ENCODE results near the gene PKP3.
"Not testable (repeated sequence)": the region's sequence is repeated elsewhere in the genome, so short reads cannot be mapped to it uniquely, and the experiment has no call there.

Gene PKP3, protein sequence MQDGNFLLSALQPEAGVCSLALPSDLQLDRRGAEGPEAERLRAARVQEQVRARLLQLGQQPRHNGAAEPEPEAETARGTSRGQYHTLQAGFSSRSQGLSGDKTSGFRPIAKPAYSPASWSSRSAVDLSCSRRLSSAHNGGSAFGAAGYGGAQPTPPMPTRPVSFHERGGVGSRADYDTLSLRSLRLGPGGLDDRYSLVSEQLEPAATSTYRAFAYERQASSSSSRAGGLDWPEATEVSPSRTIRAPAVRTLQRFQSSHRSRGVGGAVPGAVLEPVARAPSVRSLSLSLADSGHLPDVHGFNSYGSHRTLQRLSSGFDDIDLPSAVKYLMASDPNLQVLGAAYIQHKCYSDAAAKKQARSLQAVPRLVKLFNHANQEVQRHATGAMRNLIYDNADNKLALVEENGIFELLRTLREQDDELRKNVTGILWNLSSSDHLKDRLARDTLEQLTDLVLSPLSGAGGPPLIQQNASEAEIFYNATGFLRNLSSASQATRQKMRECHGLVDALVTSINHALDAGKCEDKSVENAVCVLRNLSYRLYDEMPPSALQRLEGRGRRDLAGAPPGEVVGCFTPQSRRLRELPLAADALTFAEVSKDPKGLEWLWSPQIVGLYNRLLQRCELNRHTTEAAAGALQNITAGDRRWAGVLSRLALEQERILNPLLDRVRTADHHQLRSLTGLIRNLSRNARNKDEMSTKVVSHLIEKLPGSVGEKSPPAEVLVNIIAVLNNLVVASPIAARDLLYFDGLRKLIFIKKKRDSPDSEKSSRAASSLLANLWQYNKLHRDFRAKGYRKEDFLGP

DNA sequence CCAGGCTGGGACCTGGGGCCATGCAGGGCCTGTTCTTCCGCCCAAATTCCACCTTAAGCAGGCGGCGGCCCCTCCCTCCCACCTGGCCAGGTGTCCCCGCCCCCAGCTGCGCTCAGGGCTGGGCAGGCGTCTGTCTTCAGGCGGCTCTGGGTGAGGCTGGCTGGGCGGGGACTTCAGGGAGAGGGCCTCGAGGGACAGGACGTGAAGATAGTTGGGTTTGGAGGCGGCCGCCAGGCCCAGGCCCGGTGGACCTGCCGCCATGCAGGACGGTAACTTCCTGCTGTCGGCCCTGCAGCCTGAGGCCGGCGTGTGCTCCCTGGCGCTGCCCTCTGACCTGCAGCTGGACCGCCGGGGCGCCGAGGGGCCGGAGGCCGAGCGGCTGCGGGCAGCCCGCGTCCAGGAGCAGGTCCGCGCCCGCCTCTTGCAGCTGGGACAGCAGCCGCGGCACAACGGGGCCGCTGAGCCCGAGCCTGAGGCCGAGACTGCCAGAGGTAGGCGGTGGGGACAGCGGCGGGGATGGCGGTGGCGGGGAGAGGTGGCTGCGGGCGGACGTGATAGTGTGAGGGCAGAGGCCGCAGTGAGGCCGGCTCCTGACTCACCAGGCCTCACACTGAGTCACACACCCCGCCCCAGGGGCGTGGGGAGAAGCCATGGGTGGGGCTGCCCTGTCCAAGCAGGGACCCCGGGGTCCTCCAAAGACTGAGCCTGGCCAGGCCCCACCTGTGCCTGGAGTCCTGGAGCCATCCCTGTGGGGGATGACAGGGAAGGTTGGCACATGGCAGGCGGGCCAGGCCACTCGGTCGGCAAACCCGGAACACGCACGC lies at the start of gene PKP3:
TSS of gene PKP3 (plus strand) at position 176 of the 824 bp plus-strand sequence. CDS start at position 260, 84 bp downstream.
- POLR2A ChIA-PET: interaction anchor here (0.6 kb wide), 1 partner anchor 28 kb away, joined by 3 read pairs; no protein-coding TSS in a partner anchor
- no peak for DNase-seq (ENCODE audit: extremely low spot score)
- CTCF ChIA-PET: no interaction called here
- TF ChIP-seq, protein P1, sequence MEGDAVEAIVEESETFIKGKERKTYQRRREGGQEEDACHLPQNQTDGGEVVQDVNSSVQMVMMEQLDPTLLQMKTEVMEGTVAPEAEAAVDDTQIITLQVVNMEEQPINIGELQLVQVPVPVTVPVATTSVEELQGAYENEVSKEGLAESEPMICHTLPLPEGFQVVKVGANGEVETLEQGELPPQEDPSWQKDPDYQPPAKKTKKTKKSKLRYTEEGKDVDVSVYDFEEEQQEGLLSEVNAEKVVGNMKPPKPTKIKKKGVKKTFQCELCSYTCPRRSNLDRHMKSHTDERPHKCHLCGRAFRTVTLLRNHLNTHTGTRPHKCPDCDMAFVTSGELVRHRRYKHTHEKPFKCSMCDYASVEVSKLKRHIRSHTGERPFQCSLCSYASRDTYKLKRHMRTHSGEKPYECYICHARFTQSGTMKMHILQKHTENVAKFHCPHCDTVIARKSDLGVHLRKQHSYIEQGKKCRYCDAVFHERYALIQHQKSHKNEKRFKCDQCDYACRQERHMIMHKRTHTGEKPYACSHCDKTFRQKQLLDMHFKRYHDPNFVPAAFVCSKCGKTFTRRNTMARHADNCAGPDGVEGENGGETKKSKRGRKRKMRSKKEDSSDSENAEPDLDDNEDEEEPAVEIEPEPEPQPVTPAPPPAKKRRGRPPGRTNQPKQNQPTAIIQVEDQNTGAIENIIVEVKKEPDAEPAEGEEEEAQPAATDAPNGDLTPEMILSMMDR (IDR thresholded peaks at IDR 0.05; ENCODE audit: control extremely low read depth, extremely low read depth, low read depth, missing control alignments): no peak

DNA sequence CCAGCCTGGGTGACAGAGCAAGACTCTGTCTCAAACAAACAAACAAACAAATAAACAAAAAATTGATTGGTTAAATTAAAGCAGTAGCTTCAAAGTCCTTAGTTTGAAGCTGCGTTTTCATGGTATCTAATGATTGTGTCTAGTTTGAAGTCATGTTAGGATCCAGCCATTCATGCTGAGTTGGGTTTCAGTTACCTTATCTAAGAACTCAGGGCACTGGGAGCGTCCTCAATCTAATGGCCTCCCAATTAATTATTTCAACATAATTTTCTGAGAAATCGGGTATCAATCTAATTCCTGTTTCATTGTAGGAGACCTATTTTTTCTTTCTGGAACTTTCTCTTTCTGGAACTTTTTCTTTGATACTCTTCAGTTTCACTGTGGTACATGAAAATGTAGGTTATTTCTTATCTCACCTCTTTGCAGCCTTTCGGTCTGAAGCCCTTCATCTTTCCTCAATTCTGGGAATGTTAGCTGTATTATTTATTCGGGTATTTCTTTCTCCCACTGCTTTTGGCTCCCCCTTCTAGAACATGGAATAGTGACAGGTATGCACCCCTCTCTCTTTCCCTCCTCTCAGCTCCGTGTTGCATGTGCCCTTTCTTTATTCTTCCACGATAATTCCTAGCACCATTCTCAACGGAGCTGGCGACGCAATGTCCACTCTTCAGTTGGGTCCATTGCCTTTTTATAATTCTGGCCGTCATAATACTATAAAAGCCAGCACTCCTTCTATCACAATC lies 49.0 kb upstream of the PKP3 start:
- ChIA-PET CTCF (interaction anchor here (0.9 to 1.5 kb wide), 5 partner anchors 10 to 94 kb away, joined by 3 to 9 read pairs (median 3); no protein-coding TSS in a partner anchor), POLR2A (interaction anchor here (0.9 kb wide), 1 partner anchor 20 kb away, joined by 3 read pairs; no protein-coding TSS in a partner anchor)
- TF ChIP-seq, protein P1 (IDR thresholded peaks at IDR 0.05; ENCODE audit: control extremely low read depth, extremely low read depth, low read depth, missing control alignments): no peak

DNA sequence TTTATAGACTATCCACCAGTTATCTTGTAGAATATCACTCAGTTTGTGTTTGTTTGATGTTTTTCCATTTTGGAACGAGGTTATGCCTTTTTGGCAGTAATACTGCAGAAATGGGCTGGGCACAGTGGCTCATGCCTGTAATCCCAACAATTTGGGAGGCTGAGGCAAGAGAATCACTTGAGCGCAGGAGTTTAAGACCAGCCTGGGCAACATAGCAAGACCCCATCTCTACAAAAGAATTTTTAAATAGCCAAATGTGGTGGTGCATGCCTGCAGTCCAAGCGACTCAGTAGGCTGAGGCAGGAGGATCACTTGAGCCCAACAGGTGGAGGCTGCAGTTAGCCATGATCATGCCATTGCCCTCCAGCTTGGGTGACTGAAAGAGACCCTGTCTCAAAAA lies 47.5 kb upstream of the PKP3 start:
- ChIA-PET POLR2A (no interaction called here), CTCF (interaction anchor here (1.6 kb wide), 1 partner anchor 30 kb away, joined by 4 read pairs; no protein-coding TSS in a partner anchor)

More for the DNA sequence above, 49.0 kb upstream of the PKP3 start:
- DNase-seq (ENCODE audit: extremely low spot score): no peak

DNA sequence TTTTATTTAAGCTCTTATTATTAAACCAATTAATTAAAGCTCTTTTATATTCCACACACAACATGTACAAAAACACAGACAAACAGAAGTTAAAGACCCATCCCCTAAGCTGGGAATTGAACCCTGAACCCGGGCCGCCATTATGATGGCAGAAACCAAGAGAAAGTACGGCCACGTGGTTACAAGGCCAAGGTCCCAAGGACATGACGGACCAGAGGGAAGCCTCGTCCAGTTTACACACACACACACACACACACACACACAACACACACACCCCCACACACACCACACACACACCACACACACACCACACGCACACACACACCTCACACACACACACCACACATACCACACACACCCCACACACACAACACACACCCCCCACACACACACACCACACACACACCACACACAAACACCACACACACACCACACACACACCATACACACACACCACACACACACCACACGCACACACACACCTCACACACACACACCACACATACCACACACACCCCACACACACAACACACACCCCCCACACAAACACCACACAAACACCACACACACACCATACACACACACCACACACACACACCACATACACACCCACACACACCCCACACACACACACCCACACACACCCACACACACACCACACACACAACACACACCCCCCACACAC lies 44.6 kb upstream of the PKP3 start:
- CTCF ChIA-PET: interaction anchor here (0.8 to 1.3 kb wide), 7 partner anchors 12 to 99 kb away, joined by 3 to 6 read pairs (median 3); no protein-coding TSS in a partner anchor
- POLR2A ChIA-PET: not testable (repeated sequence)

More for the DNA sequence above, 47.5 kb upstream of the PKP3 start:
- no peak for DNase-seq (ENCODE audit: extremely low spot score)
- TF ChIP-seq, protein P1 (IDR thresholded peaks at IDR 0.05; ENCODE audit: control extremely low read depth, extremely low read depth, low read depth, missing control alignments): no peak

DNA sequence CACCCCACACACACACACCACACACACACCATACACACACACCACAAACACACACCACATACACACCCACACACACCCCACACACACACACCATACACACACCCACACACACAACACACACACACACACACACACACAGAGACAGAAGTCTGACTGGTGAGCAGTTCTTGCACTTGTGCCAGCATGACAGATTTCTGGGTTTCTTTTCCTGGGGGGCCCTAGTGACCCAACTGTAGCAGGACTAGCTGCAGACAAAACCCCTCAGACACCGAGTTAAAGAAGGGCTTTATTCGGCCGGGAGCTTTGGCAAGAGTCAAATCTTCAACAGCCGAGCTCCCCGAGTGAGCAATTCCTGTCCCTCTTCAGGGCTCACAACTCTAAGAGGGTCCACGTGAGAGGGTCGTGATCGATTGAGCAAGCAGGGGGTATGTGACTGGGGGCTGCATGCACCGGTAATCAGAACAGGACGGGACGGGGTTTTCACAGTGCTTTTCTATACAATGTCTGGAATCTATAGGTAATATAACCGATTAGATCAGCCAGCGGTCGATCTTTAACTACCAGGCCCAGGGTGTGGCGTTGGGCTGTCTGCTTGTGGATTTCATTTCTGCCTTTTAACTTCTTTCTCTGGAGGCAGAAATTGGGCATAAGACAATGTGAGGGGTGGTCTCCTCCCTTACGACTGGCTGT lies 43.8 kb upstream of the PKP3 start:
- POLR2A ChIA-PET: interaction anchor here (0.6 kb wide), 1 partner anchor 41 kb away, joined by 3 read pairs; no protein-coding TSS in a partner anchor

More for the DNA sequence above, 44.6 kb upstream of the PKP3 start:
- DNase-seq (ENCODE audit: extremely low spot score): not testable (repeated sequence)

DNA sequence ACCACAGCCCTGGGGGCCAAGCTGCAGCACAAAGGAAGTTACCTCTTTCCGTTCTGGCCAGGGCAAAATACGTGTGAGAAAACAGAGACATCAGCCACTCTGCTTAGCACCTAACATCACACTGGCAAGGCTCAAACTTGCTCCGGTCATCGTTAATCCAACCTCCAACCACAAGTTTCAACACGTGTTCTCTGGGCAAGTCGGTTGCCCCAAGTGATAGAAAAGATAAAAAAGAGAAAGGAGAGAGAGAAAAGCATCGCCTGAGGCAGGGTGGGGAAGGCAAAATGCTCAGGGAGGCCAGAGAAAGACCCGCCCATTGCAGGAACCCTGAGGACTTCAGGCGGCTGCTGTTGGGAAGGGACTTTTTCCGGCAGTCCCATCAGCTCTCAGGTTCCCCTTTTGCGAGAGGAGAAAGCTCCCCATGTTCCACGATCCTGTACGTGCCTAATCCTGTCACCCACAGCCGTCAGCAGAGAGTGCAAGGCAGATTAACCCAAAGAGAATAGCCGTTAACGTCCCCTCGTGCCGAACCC lies 43.2 kb upstream of the PKP3 start:
- DNase-seq (ENCODE audit: extremely low spot score): peak; percentile 32
- ChIA-PET CTCF (interaction anchor here (0.9 kb wide), 1 partner anchor 27 kb away, joined by 3 read pairs; no protein-coding TSS in a partner anchor), POLR2A (interaction anchor here (0.6 kb wide), 1 partner anchor 41 kb away, joined by 3 read pairs; no protein-coding TSS in a partner anchor)
- TF ChIP-seq, protein P1 (IDR thresholded peaks at IDR 0.05; ENCODE audit: control extremely low read depth, extremely low read depth, low read depth, missing control alignments): no peak

More for the DNA sequence above, 43.8 kb upstream of the PKP3 start:
- CTCF ChIA-PET: interaction anchor here (0.9 kb wide), 1 partner anchor 26 kb away, joined by 3 read pairs; no protein-coding TSS in a partner anchor
- not testable (repeated sequence) for DNase-seq (ENCODE audit: extremely low spot score)

All from GM10248 (cell line).